ENCODE results near the gene PHC2. TPM values are rescaled to one million over a fixed set of nuclear protein-coding genes. Genes with fewer than 3 reads are reported as not detected.

The PHC2 gene
- total RNA-seq, 1 donor from 2014 or later = 121 TPM

DNA sequence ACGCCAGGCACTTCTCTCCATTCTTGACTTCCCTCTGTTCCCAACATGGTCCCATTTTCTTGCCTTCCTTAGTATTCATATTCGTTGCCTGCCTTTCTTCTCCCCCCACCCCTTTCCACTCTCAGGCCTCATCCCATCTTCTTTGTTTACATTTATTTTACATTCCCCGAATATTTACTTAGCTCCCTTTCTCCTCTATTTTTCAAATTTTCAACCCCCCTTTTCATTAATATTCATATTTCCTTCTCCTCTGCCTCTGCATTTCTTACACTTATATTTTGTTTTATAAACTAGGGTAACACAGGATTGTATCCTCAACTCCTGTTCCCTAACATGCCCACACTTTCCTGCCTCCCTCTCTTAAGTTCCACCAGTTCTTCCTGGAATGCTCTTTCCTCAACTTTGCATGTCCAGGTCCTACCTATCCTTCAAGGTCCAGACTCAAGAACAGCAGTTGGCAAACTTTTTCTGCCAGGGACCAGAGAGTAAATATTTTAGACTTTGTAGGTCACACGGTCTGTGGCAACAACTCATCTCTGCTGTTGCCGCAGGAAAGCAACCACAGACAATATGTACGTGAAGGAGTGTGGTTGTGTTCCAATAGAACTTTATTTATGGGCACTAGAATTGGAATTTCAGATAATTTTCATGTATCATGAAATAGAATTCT is 80.1 kb downstream of the PHC2 start:
- DNase-seq (ENCODE audit: low spot score) = no peak

- DNase-seq (ENCODE audit: low spot score) = peak; percentile 85
Measured at GRCh38 chr1:33349778-33350610, 80.9 kb downstream of the PHC2 start.

GRCh38 chr1:33349081-33349759 is 81.7 kb downstream of the PHC2 start:
- DNase-seq (ENCODE audit: low spot score) = no peak

GRCh38 chr1:33348676-33349080 is 82.2 kb downstream of the PHC2 start:
- no peak for DNase-seq (ENCODE audit: low spot score)

DNA sequence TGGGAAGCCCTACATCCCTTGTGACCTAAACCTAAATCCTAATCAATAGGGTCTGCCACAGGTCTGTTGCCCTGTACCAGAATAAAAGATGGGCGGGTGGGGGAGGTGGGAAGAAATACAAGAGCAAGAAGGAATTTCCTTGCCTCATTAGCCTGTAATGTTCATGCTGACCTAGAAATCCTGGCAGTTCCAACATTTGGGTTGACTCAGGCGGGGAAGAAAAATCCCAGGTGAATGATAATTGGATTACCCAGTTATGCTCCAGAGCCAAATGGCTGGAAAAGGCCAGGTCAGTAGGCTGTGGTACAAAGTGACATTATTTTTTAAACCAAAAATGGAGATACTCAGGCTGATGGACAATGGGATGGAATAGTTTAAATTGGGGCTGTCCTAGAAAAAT is 82.7 kb downstream of the PHC2 start:
- no peak for DNase-seq (ENCODE audit: low spot score)

GRCh38 chr1:33347650-33347992 is 83.3 kb downstream of the PHC2 start:
- DNase-seq (ENCODE audit: low spot score) = no peak

DNA sequence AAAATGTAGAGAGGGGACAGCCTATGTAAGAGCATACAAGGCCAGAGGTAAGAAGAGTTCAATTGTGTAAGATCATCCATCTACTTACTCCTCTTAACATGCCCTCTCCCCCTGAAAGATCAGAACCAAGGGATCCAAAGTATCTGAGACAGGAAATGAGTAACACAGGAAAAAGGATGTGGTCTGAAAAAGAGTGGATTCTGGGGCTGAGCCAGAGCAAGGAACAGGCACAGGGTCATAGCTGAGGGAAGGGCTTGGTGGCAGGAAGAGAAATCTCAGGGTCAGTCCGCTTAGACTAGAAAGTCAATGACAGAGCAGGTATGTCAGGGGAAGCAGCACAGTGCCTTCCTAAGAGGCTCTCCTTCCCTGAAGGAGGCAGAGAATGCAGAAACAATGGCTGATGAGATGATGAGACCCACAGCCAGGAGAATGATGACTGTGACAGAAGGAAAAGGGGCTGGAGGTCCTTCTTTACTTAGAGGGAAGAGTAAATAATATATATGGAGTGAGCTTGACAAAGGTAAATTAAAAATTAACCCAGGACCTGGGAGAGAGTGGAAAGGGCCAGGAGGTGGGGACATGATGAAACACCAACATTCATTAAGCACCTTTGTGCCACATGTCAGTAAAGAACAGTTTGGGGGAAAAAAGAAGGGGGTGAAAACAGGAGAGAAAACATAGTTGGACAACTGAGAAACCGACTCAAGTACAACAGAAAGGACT is 83.8 kb downstream of the PHC2 start:
- DNase-seq (ENCODE audit: low spot score) = peak; percentile 63

DNA sequence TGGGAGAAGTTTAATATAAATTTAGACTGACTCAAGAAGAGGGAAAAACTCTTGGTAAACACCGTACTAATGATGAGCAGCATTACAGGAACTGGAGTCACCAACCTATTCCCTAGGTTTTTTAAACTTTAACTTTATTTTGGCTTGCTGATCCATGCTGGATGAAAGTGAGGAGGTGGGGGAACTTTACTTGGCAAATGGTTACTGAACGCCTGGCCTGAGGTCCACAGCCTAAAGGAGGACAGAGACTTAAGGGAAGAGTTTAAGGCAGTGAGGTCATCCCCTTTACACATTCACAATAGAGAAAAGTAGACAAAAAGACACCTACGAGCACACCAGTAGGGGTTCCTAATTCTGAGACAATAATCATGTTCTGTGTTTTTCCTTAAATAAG is 84.4 kb downstream of the PHC2 start:
- DNase-seq (ENCODE audit: low spot score) = no peak

DNA sequence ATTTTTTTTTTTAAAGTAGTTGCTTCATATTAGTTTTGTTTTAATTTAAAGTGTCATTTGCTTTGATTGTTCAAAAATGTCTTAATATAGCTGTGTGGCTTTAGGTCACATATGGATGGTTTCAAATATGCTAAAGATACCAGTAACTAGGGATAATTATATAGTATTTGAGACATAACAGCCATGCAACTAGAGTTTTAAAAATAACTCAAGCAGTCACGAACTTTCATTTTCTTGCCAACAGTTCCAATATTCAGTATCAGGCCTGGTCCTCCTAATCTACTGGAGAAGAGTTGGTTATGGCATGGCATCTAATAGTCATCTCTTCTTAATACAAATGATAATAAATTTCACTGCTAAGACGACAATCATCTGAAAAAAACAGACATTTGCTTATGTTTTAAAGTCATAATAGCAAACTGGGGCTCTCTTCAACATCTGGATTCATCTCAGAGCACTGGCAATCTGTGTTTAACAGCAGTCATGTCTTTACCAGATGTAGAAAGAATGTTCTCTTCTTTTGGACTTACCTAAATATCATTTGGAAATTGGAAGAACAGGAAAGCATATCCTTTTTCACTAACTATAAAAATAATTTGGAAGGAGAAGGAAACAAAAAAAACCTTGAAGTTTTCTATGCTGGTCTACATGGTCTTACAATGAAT is 85.9 kb downstream of the PHC2 start:
- DNase-seq (ENCODE audit: low spot score) = no peak

GRCh38 chr1:33343539-33343938 is 87.4 kb downstream of the PHC2 start:
- no peak for DNase-seq (ENCODE audit: low spot score)

DNA sequence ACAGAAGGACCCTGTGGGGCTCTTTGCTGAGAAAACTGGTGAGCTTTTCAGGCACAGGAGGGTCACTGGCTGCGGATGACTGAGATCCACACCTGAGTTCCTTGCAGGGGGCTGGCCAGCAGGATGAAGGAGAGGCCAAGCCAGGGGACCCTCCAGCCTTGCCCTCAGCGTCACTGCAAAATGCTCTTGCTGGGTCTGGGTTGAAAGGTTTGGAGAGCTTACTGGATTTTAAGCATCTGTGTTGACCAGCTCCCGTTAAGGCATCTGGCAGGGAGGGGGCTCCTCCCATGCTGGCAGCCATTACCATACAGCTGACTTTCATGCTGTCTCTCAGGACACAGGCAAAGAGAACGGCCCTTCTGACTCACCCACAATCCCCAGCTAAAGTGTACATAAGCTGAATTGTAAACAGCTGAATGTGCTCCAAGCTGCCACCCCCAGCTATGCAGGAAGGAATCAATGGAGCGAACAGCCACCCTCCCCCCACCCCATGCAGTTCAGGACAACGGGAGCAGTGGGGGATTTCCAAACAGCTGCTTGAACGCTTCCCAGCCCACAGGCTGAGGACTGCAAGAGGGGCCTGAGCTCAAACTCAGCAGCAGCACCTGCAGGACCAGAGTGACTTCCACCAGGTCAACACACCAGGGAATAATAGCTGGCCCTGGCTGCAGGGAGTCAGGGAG is 88.7 kb downstream of the PHC2 start:
- DNase-seq (ENCODE audit: low spot score) = peak; percentile 86

DNA sequence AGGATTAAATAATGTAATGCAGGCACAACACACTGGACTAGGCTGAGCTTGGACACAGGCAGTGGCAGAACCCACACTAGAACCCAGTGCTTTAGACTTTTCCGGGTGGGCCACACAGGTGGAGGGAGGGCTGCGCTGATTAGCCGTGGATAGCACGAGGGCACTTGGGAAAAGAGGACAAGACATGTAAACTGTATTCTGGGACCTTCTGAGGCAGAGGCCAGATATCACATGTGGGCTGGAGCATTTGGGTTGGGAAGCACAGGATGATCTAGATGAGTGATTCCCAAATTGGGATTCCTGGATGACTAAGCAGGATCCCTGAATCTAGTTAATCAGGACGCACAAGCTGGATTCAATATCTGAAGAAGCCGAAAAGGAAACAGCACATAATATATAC is 89.7 kb downstream of the PHC2 start:
- no peak for DNase-seq (ENCODE audit: low spot score)

DNA sequence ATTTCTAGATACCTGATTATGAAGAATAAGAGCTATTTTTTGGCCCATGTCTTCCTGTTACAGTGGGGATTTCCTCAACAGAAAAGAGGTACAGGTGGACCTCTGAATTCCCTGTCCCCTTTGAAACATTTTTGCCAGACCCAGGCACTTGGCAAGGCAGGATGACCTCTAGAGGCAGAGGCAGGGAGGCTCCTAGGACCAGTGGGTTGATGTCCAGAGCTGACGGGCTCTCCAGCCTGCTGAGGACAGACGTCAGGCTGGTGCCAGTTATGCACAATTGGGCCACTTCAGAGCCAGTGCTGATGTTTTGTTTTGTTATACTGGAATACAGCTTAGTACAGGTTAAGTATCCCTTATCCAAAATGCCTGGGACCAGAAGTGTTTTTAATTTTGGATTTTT is 91.5 kb downstream of the PHC2 start:
- no peak for DNase-seq (ENCODE audit: low spot score)

- peak; percentile 50 for DNase-seq (ENCODE audit: low spot score)
Measured at GRCh38 chr1:33338440-33339211, 92.3 kb downstream of the PHC2 start.

GRCh38 chr1:33338048-33338439 is 92.9 kb downstream of the PHC2 start:
- DNase-seq (ENCODE audit: low spot score) = no peak

- no peak for DNase-seq (ENCODE audit: low spot score)
Measured at GRCh38 chr1:33337441-33337840, 93.5 kb downstream of the PHC2 start.

DNA sequence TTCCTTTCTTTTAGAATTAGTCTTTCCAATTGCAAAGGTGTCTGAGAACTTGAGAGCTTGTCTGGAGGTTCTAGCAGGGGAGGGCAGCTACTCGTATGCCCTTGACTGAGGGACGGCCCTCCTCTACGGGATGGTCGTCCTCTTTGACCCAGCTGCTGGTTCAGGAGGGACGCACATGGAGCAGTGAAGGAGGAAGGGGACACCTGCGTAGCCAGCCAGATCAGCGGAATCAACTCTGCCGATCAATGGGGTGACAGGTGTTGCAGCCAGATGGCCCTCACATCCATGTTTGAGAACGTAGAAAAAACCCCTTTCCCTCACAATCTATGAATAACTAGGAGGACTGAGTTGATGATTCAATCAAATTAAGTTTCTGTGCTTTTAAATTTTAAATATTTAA is 94.3 kb downstream of the PHC2 start:
- DNase-seq (ENCODE audit: low spot score) = no peak

GRCh38 chr1:33335020-33335419 is 95.9 kb downstream of the PHC2 start:
- DNase-seq (ENCODE audit: low spot score) = no peak

GRCh38 chr1:33334081-33334552 is 96.8 kb downstream of the PHC2 start:
- no peak for DNase-seq (ENCODE audit: low spot score)

DNA sequence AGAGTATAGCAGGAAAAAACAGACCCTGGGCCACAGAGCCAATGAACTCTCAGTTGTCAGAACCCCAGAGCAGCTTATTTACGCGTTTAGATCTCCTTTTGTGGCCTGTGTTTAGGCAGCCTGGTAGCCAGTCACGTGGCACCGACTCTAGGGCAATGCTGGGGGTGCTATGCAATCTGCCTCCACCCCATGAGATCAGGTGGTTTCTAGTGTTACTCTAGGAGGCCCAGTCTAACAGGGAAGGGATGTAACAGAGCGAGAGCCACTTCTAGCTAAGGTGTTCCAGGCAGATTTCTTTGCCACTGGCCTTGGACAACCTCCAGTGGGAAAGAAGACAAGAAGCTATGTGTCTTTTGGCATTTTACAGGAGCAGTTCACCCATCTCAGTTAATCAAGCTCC is 98.0 kb downstream of the PHC2 start:
- no peak for DNase-seq (ENCODE audit: low spot score)

Measured in mucosa of gallbladder (tissue), 1 donor.